HCT116 (cell line): ENCODE data around the gene ZBTB16. TPM values are rescaled to one million over a fixed set of nuclear protein-coding genes. Genes with fewer than 3 reads are reported as not detected.

Experiments used
- ATAC-seq: fragments of 200-7000 bp; cut with Tn5 transposase; 2 replicates; pipeline ENCODE4 v1.9.1; 2020; ENCODE audit warnings: mild to moderate bottlenecking, moderate library complexity
- BruUV-seq: library from RNA; stranded (reverse); fragments of 400-500 nt; replicated peaks from 2 replicates; lab custom pipeline; 2021; lab: Mats Ljungman, UMichigan
- CTCF ChIA-PET: fragments of 300-600 bp; sonication (Branson Sonifier 250); formaldehyde crosslinking; loops from one replicate; lab custom pipeline; 2021; ENCODE audit warnings: antibody characterized with exemption; lab: Charles Lee
- POLR2A ChIA-PET: fragments of 300-600, 350-600 bp; sonication (Branson Sonifier 250); formaldehyde crosslinking; loops from one replicate; lab custom pipeline; 2021; ENCODE audit warnings: antibody characterized with exemption; lab: Charles Lee
- RAD21 ChIA-PET, 2 experiments: fragments of 300-600 bp; sonication (Branson Sonifier 250); formaldehyde crosslinking; loops; one replicate each; lab custom pipeline; 2023; ENCODE audit warnings: low total read pairs in 2 of 2; ENCODE audit not compliant: uncharacterized antibody in 2 of 2, unreplicated experiment in 2 of 2, low non-redundant PET in 1 of 2; lab: Charles Lee
- DNase-seq: peaks from one replicate; pipeline ENCODE4 v3.0.0-alpha.2; 2010; ENCODE audit warnings: low read depth, low spot score
- H2AFZ ChIP-seq: fragments of 200-600 bp; shearing (Covaris generic), sonication (generic); 2 replicates; pipeline ENCODE4 v1.6.1; 2017; ENCODE audit warnings: low read depth, mixed run types, mixed read lengths, antibody characterized with exemption, low read length; ENCODE audit not compliant: poor library complexity, severe bottlenecking
- H3K27ac ChIP-seq: 2 replicates; pipeline ENCODE4 v1.5.1; 2012; ENCODE audit warnings: low read depth, low read length
- H3K27me3 ChIP-seq: fragments of 200-600 bp; sonication (generic); 2 replicates; pipeline ENCODE4 v1.6.1; 2016; ENCODE audit warnings: mixed run types, low read length, mixed read lengths; ENCODE audit not compliant: insufficient read depth
- H3K36me3 ChIP-seq, 2 experiments: fragments of 200-500 bp in 1 of 2; fragments of 200-600 bp in 1 of 2; sonication (Bioruptor generic) in 1 of 2; sonication (generic) in 1 of 2; 2 replicates each; pipeline versions ENCODE4 v1.5.1 to v1.6.1; 2014 to 2016; ENCODE audit warnings: low read length in 2 of 2, inconsistent platforms in 1 of 2, mixed read lengths in 1 of 2, mixed run types in 1 of 2; ENCODE audit not compliant: insufficient read depth in 2 of 2, control insufficient read depth in 1 of 2
- H3K4me1 ChIP-seq, 2 experiments: fragments of 200-600 bp in 1 of 2; sonication (generic) in 1 of 2; 2 replicates each; pipeline versions ENCODE4 v1.5.1 to v1.6.1; 2012 to 2017; ENCODE audit warnings: low read length in 2 of 2, inconsistent platforms in 1 of 2, mild to moderate bottlenecking in 1 of 2, mixed read lengths in 1 of 2, mixed run types in 1 of 2, moderate library complexity in 1 of 2; ENCODE audit not compliant: insufficient read depth in 2 of 2, control insufficient read depth in 1 of 2
- H3K4me2 ChIP-seq: fragments of 200-600 bp; sonication (generic); 2 replicates; pipeline ENCODE4 v1.6.1; 2017; ENCODE audit warnings: mixed run types, low read length, mixed read lengths
- H3K4me3 ChIP-seq, 2 experiments: fragments of 200-600 bp in 1 of 2; sonication (generic) in 1 of 2; replicated peaks in 1 of 2; 2 replicates each; pipeline ENCODE4 v1.5.1; 2011 to 2016; ENCODE audit warnings: low read length in 2 of 2, control low read depth in 1 of 2, low read depth in 1 of 2, mild to moderate bottlenecking in 1 of 2, mixed read lengths in 1 of 2, mixed run types in 1 of 2
- H3K79me2 ChIP-seq: fragments of 200-600 bp; sonication (generic); 2 replicates; pipeline ENCODE4 v1.6.1; 2017; ENCODE audit warnings: mild to moderate bottlenecking, mixed run types, low read length, moderate library complexity, mixed read lengths; ENCODE audit not compliant: insufficient read depth
- H3K9ac ChIP-seq: fragments of 200-600 bp; sonication (generic); 2 replicates; pipeline ENCODE4 v1.6.1; 2016; ENCODE audit warnings: low read length, mixed read lengths
- H3K9me2 ChIP-seq: fragments of 200-600 bp; sonication (generic), shearing (Covaris generic); 2 replicates; pipeline ENCODE4 v1.6.1; 2017; ENCODE audit warnings: mixed run types, mild to moderate bottlenecking, moderate library complexity; ENCODE audit not compliant: insufficient read depth
- H3K9me3 ChIP-seq, 2 experiments: fragments of 200-500 bp in 1 of 2; fragments of 200-600 bp in 1 of 2; sonication (Bioruptor generic) in 1 of 2; sonication (generic) in 1 of 2; 2 replicates each; pipeline ENCODE4 v1.6.1; 2014 to 2017; ENCODE audit warnings: low read length in 2 of 2, mixed read lengths in 2 of 2, inconsistent platforms in 1 of 2, low read depth in 1 of 2, mild to moderate bottlenecking in 1 of 2, mixed run types in 1 of 2, moderate library complexity in 1 of 2; ENCODE audit not compliant: control insufficient read depth in 1 of 2, insufficient read depth in 1 of 2
- H4K20me1 ChIP-seq: fragments of 200-600 bp; sonication (generic), shearing (Covaris generic); 2 replicates; pipeline ENCODE4 v1.6.1; 2017; ENCODE audit warnings: mixed run types, mild to moderate bottlenecking, moderate library complexity; ENCODE audit not compliant: insufficient read depth
- ATF3 ChIP-seq: IDR thresholded peaks from 2 replicates; pipeline ENCODE4 v1.6.1; 2012
- CBX3 ChIP-seq: IDR thresholded peaks from 2 replicates; pipeline ENCODE4 v1.6.1; 2012; ENCODE audit warnings: low read depth
- CEBPB ChIP-seq: IDR thresholded peaks from 2 replicates; pipeline ENCODE4 v1.6.1; 2012; ENCODE audit warnings: low read depth
- CTCF ChIP-seq, 3 experiments: fragments of 200-600 bp in 1 of 3; sonication (generic) in 1 of 3; IDR thresholded peaks in 2 of 3; conservative IDR thresholded peaks in 1 of 3; 2 replicates each; pipeline ENCODE4 v1.5.1; 2012 to 2017; ENCODE audit warnings: low read depth in 2 of 3, low read length in 2 of 3, antibody characterized with exemption in 1 of 3, borderline replicate concordance in 1 of 3, control low read depth in 1 of 3, mild to moderate bottlenecking in 1 of 3, mixed read lengths in 1 of 3, mixed run types in 1 of 3, moderate library complexity in 1 of 3; ENCODE audit not compliant: insufficient read depth in 1 of 3
- EGR1 ChIP-seq: IDR thresholded peaks from 2 replicates; pipeline ENCODE4 v1.6.1; 2012; ENCODE audit warnings: low read depth
- EZH2 ChIP-seq: fragments of 200-600 bp; sonication (generic); IDR thresholded peaks from 2 replicates; pipeline ENCODE4 v1.6.1; 2017; ENCODE audit warnings: antibody characterized with exemption, mixed run types
- FOSL1 ChIP-seq: IDR thresholded peaks from 2 replicates; pipeline ENCODE4 v1.6.1; 2012; ENCODE audit warnings: low read depth
- JUND ChIP-seq: IDR thresholded peaks from 2 replicates; pipeline ENCODE4 v1.6.1; 2012
- MAX ChIP-seq: IDR thresholded peaks from 2 replicates; pipeline ENCODE4 v1.6.1; 2012
- POLR2A ChIP-seq: IDR thresholded peaks from 2 replicates; pipeline ENCODE4 v1.7.0; 2011; ENCODE audit warnings: borderline replicate concordance; ENCODE audit not compliant: insufficient read depth, insufficient read length; ENCODE audit errors: extremely low read depth
- POLR2AphosphoS5 ChIP-seq: IDR thresholded peaks from 2 replicates; pipeline ENCODE4 v1.6.1; 2011; ENCODE audit warnings: mild to moderate bottlenecking, low read depth, low read length, moderate library complexity
- RAD21 ChIP-seq: IDR thresholded peaks from 2 replicates; pipeline ENCODE4 v1.6.1; 2012; ENCODE audit warnings: low read depth, mild to moderate bottlenecking
- REST ChIP-seq: IDR thresholded peaks from 2 replicates; pipeline ENCODE4 v1.6.1; 2012; ENCODE audit warnings: low read depth
- SIN3A ChIP-seq: IDR thresholded peaks from 2 replicates; pipeline ENCODE4 v1.6.1; 2012; ENCODE audit warnings: low read depth
- SP1 ChIP-seq: IDR thresholded peaks from 2 replicates; pipeline ENCODE4 v1.6.1; 2012; ENCODE audit warnings: low read depth
- SRF ChIP-seq: IDR thresholded peaks from 2 replicates; pipeline ENCODE4 v1.6.1; 2012; ENCODE audit warnings: low read depth
- TCF7L2 ChIP-seq: IDR thresholded peaks from 2 replicates; pipeline ENCODE4 v1.7.0; 2011; ENCODE audit warnings: borderline replicate concordance, inconsistent platforms; ENCODE audit not compliant: insufficient read depth, insufficient read length; ENCODE audit errors: extremely low read depth
- YY1 ChIP-seq: IDR thresholded peaks from 2 replicates; pipeline ENCODE4 v1.6.1; 2011; ENCODE audit warnings: low read length, low read depth, moderate library complexity, mild to moderate bottlenecking; ENCODE audit not compliant: insufficient replicate concordance; ENCODE audit errors: extremely low read depth
- ZFX ChIP-seq: fragments of 450-650 bp; IDR thresholded peaks from 2 replicates; pipeline ENCODE4 v1.6.1; 2017
- ZNF274 ChIP-seq: fragments of 200-500 bp; sonication (Bioruptor generic); IDR thresholded peaks from 2 replicates; pipeline ENCODE4 v1.6.1; 2014; ENCODE audit warnings: mild to moderate bottlenecking, low read depth, low read length, inconsistent platforms
- intact Hi-C: fragments of 100-400 bp; cut with micrococcal nuclease; formaldehyde crosslinking; loops from 2 replicates; pipeline ENCODE4 v1.10.0; 2022
- total RNA-seq: library from RNA; stranded (reverse); gene quantifications from one replicate; pipeline ENCODE4 v1.2.1, GENCODE V29; 2021; ENCODE audit not compliant: unreplicated experiment

ZBTB16 gene
- total RNA-seq, 1 experiment from 2014 or later: 0.30 TPM

- H3K9me2 ChIP-seq: no peaks in the 10 kb centered on the region
- no peak overlapping the region for H3K4me3 ChIP-seq
- H3K9me3 ChIP-seq: no peaks in the 10 kb centered on the region
- no peaks in the 10 kb centered on the region for H3K36me3 ChIP-seq
- ChIA-PET POLR2A (no interaction called here), RAD21 (no interaction called here), CTCF (no interaction called here)
- peaks cover 72% of the 10 kb centered on the region for H3K27me3 ChIP-seq
- no peaks in the 10 kb centered on the region for H4K20me1 ChIP-seq
- H3K4me1 ChIP-seq: no peaks in the 10 kb centered on the region
- ATAC-seq (no peak), DNase-seq (no peak)
- H3K79me2 ChIP-seq: no peaks in the 10 kb centered on the region
- H3K27ac ChIP-seq: no peak overlapping the region
- H3K4me2 ChIP-seq: no peak overlapping the region
- no peak overlapping the region for H3K9ac ChIP-seq
- no TSS peak for BruUV-seq
- TF ChIP-seq CBX3 (no peak), CTCF (IDR thresholded peaks at IDR 0.05 in 2 of 3, conservative IDR thresholded peaks at IDR 0.05 in 1 of 3; ENCODE audit: borderline replicate concordance in 1 of 3, insufficient read depth in 1 of 3, low read depth in 2 of 3, low read length in 2 of 3) (no peak), FOSL1 (no peak), SP1 (no peak), SRF (no peak), ZFX (no peak), ATF3 (no peak), MAX (no peak), REST (no peak), POLR2AphosphoS5 (no peak), ZNF274 (no peak), EZH2 (no peak), POLR2A (no peak), JUND (no peak), TCF7L2 (no peak), EGR1 (no peak), RAD21 (no peak), CEBPB (no peak), SIN3A (no peak), YY1 (no peak)
- intact Hi-C loops: no loop called here
- no peak overlapping the region for H2AFZ ChIP-seq
Measured at GRCh38 chr11:114129142-114129541, 69.6 kb downstream of the ZBTB16 start.
